Upper lobe of right lung (tissue), 1 donor: ENCODE data around the gene TICAM1. TPM values are rescaled to one million over a fixed set of nuclear protein-coding genes. Genes with fewer than 3 reads are reported as not detected.
"Not testable (repeated sequence)": the region's sequence is repeated elsewhere in the genome, so short reads cannot be mapped to it uniquely, and the experiment has no call there.

Source experiments
- ATAC-seq: fragments of 200-7000 bp; cut with Tn5 transposase; one replicate; pipeline ENCODE4 v1.9.1; 2020; ENCODE audit warnings: mild to moderate bottlenecking, moderate library complexity
- DNase-seq: peaks from one replicate; pipeline ENCODE4 v3.0.0-alpha.2; 2020
- H3K27ac ChIP-seq: fragments of 200-600 bp; one replicate; pipeline ENCODE4 v1.8.0; 2022
- H3K27me3 ChIP-seq: fragments of 200-600 bp; one replicate; pipeline ENCODE4 v1.8.0; 2022; ENCODE audit warnings: mild to moderate bottlenecking
- H3K36me3 ChIP-seq: fragments of 200-600 bp; one replicate; pipeline ENCODE4 v1.8.0; 2022
- H3K4me1 ChIP-seq: fragments of 200-600 bp; one replicate; pipeline ENCODE4 v1.8.0; 2022
- H3K4me3 ChIP-seq: fragments of 200-600 bp; one replicate; pipeline ENCODE4 v1.8.0; 2022; ENCODE audit warnings: mild to moderate bottlenecking
- H3K9me3 ChIP-seq: fragments of 200-600 bp; one replicate; pipeline ENCODE4 v1.8.0; 2022
- intact Hi-C: fragments of 100-400 bp; cut with DNase I; formaldehyde crosslinking; loops from one replicate; pipeline ENCODE4 v1.11.0; 2022
- total RNA-seq: library from RNA; stranded (reverse); fragmentation: NEBNext Ultra II Directional; extraction: Animal tissue kit (Norgen Biotek cat#: 25700); gene quantifications from one replicate; pipeline ENCODE4 v1.2.1, GENCODE V29; 2021
- TF ChIP-seq, protein P1 (sequence below): fragments of 200-600 bp; IDR thresholded peaks from one replicate; pipeline ENCODE4 v1.8.0; 2022; ENCODE audit warnings: antibody characterized with exemption
- donor health status: DM: no; HTN: yes; CAD: no; lungs with severe emphysema.

Gene TICAM1
- total RNA-seq, 1 donor from 2014 or later, result 16.6 TPM

DNA sequence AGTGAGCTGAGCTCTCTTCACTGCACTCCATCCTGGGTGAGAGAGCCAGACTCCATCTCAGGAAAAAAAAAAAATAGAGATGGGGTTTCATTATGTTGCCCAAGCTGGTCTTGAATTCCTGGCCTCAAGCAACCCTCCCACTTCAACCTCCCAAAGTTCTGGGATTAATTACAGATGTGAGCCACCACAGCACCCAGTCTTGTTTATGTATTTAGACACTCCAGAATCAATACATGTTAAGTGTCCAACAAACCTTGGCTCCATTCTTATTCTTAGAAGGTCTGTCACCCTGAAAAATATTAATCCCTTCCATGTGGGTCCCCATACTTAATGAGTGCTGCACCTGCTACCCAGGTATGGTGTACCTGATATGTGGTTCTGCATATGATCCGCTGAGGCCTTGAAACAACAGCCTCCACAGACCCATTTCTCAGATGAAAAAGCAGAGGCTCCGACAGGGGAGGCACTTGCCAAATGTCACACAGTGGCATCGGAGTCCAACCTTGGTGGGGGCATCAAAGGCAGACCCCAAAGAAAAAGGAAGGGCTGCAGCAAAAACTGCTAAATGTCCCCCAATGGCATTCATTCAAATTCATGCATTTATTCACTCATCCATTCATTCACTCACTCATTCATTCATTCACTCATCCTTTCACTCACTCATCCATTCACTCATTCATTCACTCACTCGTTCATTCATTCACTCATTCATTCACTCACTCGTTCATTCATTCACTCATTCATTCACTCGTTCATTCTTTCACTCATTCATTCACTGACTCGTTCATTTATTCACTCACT is 16.7 kb downstream of the TICAM1 start:
- TF ChIP-seq, protein P1, sequence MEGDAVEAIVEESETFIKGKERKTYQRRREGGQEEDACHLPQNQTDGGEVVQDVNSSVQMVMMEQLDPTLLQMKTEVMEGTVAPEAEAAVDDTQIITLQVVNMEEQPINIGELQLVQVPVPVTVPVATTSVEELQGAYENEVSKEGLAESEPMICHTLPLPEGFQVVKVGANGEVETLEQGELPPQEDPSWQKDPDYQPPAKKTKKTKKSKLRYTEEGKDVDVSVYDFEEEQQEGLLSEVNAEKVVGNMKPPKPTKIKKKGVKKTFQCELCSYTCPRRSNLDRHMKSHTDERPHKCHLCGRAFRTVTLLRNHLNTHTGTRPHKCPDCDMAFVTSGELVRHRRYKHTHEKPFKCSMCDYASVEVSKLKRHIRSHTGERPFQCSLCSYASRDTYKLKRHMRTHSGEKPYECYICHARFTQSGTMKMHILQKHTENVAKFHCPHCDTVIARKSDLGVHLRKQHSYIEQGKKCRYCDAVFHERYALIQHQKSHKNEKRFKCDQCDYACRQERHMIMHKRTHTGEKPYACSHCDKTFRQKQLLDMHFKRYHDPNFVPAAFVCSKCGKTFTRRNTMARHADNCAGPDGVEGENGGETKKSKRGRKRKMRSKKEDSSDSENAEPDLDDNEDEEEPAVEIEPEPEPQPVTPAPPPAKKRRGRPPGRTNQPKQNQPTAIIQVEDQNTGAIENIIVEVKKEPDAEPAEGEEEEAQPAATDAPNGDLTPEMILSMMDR, result no peak
- H3K4me3 ChIP-seq, result peak overlapping the region; percentile 35
- ATAC-seq, result no peak
- no peaks in the 10 kb centered on the region for H3K27me3 ChIP-seq
- peaks cover 11% of the 10 kb centered on the region for H3K36me3 ChIP-seq
- peaks cover 16% of the 10 kb centered on the region for H3K4me1 ChIP-seq
- DNase-seq, result no peak
- intact Hi-C loops, result no loop called here
- no peak overlapping the region for H3K27ac ChIP-seq
- H3K9me3 ChIP-seq, result no peaks in the 10 kb centered on the region

DNA sequence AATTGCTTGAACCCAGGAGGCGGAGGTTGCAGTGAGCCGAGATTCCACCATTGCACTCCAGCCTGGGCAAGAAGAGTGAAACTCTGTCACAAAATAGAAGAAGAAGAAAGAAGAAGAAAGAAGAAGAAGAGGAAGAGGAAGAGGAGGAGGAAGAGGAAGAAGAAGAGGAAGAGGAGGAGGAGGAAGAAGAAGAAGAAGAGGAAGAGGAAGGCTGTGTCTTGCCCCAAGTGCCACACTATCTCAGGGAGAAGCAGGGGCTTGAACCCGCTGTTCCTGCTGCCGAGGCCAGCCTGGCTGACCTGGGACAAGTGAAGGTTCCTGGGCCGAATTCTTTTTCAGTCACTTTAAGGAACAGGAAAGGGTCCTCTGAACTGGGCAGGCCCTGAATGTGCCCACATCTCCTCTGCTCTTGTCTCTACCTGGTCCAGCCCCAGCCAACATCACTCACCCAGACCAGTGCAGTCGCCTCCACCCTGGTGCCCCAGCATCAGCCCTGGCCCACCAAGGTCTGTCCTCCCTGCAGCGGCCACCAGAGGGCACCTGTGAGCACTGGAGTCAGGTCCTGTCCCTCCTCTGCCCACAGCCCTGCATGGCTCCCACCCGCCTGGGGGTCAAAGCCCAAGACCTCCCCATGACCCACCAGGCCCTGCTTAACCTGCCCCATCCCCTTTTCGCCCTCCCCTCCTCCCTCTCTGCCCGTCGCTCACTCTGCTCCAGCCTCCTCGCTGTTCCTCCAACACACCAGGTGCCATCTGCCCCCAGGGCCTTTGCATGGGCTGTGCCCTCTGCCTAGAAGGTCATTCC is 20.0 kb downstream of the TICAM1 start:
- peaks cover 2% of the 10 kb centered on the region for H3K36me3 ChIP-seq
- H3K27ac ChIP-seq, result no peak overlapping the region
- DNase-seq, result peak; percentile 92
- peak; percentile 80 for ATAC-seq
- intact Hi-C loops, result no loop called here
- TF ChIP-seq, protein P1, result peak; percentile 91
- H3K4me3 ChIP-seq, result no peak overlapping the region
- peaks cover 16% of the 10 kb centered on the region for H3K4me1 ChIP-seq
- H3K27me3 ChIP-seq, result no peaks in the 10 kb centered on the region
- no peaks in the 10 kb centered on the region for H3K9me3 ChIP-seq

DNA sequence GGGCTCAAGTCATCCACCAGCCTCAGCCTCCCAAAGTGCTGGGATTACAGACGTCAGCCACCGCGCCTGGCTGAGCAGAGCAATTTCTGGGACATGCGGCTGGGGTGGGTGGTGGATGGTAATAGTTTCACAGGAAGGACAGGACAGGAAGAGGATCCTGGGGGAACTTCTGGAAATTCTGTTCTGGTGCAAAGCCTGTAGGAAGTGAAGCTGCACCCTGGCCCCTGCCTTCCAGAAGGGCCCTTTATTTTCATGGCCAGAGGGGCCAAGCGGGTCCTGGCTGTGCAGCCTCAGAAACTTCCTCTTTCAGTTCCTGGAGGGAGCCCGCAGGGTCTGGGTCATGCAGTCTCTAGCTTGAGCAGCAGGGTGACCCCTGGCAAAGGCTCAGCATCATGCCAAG is 24.3 kb downstream of the TICAM1 start:
- H3K9me3 ChIP-seq, result no peaks in the 10 kb centered on the region
- H3K27ac ChIP-seq, result no peak overlapping the region
- H3K27me3 ChIP-seq, result no peaks in the 10 kb centered on the region
- no peaks in the 10 kb centered on the region for H3K36me3 ChIP-seq
- H3K4me1 ChIP-seq, result no peaks in the 10 kb centered on the region
- TF ChIP-seq, protein P1, result no peak
- intact Hi-C loops, result loop anchor here (5.0 to 10.0 kb wide), 2 partner anchors 45 to 228 kb away; no protein-coding TSS in a partner anchor
- DNase-seq (peak; percentile 73), ATAC-seq (peak; percentile 58)
- H3K4me3 ChIP-seq, result no peak overlapping the region

DNA sequence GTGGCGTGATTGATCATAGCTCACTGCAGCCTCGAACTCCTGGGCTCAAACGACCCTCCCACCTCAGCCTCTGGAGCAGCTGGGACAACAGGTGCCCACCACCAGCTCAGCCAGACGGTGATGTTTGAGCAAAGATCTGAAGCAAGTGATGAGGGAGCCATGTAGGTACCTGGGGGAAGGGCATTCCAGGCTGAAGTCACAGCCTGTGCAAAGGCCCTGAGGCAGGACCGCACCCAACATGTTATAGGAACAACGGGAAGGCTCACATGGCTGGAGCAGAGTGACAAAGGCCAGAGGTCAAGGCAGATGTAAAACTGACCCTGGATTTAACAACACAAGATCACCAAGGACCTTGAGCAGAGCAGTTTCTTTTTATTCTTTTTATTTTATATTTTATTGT is 25.1 kb downstream of the TICAM1 start:
- Histone ChIP-seq H3K27me3 (no peaks in the 10 kb centered on the region), H3K9me3 (no peaks in the 10 kb centered on the region), H3K27ac (no peak overlapping the region), H3K36me3 (no peaks in the 10 kb centered on the region), H3K4me3 (no peak overlapping the region), H3K4me1 (no peaks in the 10 kb centered on the region)
- intact Hi-C loops, result loop anchor here (5.0 to 10.0 kb wide), 2 partner anchors 46 to 228 kb away; no protein-coding TSS in a partner anchor
- ATAC-seq (no peak), DNase-seq (no peak)
- TF ChIP-seq, protein P1, result no peak

DNA sequence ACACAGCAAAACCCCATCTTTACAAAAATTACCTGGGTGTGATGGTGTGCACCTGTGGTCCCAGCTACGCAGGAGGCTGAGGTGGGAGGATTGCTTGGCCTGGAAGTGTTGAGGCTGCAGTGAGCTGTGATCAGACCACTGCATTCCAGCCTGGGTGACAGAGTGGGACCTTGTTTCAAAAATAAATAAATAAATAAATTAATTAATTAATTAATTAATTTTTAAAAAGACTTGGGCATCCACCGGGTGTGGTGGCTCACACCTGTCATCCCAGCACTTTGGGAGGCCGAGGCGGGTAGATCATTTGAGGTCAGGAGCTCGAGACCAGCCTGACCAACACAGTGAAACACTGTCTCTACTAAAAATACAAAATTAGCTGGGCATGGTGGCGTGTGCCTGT is 26.4 kb downstream of the TICAM1 start:
- not testable (repeated sequence) for H3K4me1 ChIP-seq, H3K36me3 ChIP-seq, H3K27me3 ChIP-seq, H3K4me3 ChIP-seq, ATAC-seq, DNase-seq, H3K9me3 ChIP-seq, H3K27ac ChIP-seq
- intact Hi-C loops, result loop anchor here (5.0 to 10.0 kb wide), 2 partner anchors 47 to 230 kb away; no protein-coding TSS in a partner anchor
